HG02884 (cell line): ENCODE data around the gene CHRNB4.
"Not testable (repeated sequence)": the region's sequence is repeated elsewhere in the genome, so short reads cannot be mapped to it uniquely, and the experiment has no call there.

Source experiments
- ATAC-seq: cut with Tn5 transposase; IDR thresholded peaks from one replicate; pipeline ENCODE4 v1.9.1; 2021; ENCODE audit warnings: mild to moderate bottlenecking, moderate library complexity; ENCODE audit not compliant: unreplicated experiment

The CHRNB4 gene

GRCh38 chr15:78641102-78641748, at the start of gene CHRNB4:
TSS of gene CHRNB4 (minus strand) at chr15:78641210. CDS start at chr15:78641133, 77 bp downstream.
- ATAC-seq = no peak

GRCh38 chr15:78689626-78690025, 48.6 kb upstream of the CHRNB4 start:
- no peak for ATAC-seq

- ATAC-seq = no peak
Measured at GRCh38 chr15:78685925-78686324, 44.9 kb upstream of the CHRNB4 start.

GRCh38 chr15:78685159-78685921, 44.3 kb upstream of the CHRNB4 start:
- no peak for ATAC-seq

- ATAC-seq = no peak
Measured at GRCh38 chr15:78684657-78685056, 43.6 kb upstream of the CHRNB4 start.

GRCh38 chr15:78683599-78683998, 42.6 kb upstream of the CHRNB4 start:
- not testable (repeated sequence) for ATAC-seq

GRCh38 chr15:78682693-78683410, 41.8 kb upstream of the CHRNB4 start:
- no peak for ATAC-seq

GRCh38 chr15:78682004-78682651, 41.1 kb upstream of the CHRNB4 start:
- no peak for ATAC-seq

- ATAC-seq = no peak
Measured at GRCh38 chr15:78681281-78682003, 40.4 kb upstream of the CHRNB4 start.

GRCh38 chr15:78680431-78681075, 39.5 kb upstream of the CHRNB4 start:
- no peak for ATAC-seq

GRCh38 chr15:78679089-78679511, 38.1 kb upstream of the CHRNB4 start:
- no peak for ATAC-seq

- no peak for ATAC-seq
Measured at GRCh38 chr15:78676424-78677110, 35.6 kb upstream of the CHRNB4 start.

- ATAC-seq = no peak
Measured at GRCh38 chr15:78675617-78676360, 34.8 kb upstream of the CHRNB4 start.

- ATAC-seq = no peak
Measured at GRCh38 chr15:78675206-78675605, 34.2 kb upstream of the CHRNB4 start.

- ATAC-seq = no peak
Measured at GRCh38 chr15:78673917-78674444, 33.0 kb upstream of the CHRNB4 start.

GRCh38 chr15:78673476-78673875, 32.5 kb upstream of the CHRNB4 start:
- ATAC-seq = no peak

- ATAC-seq = no peak
Measured at GRCh38 chr15:78672285-78673014, 31.4 kb upstream of the CHRNB4 start.
